Stimulated activated CD4-positive, alpha-beta T cell treated with anti-CD3 and anti-CD28 coated beads, TNF-alpha, amount 100 ng/mL, for 48 hours (primary cell): ENCODE measurements around the gene PPM1L.

Experiments
- DNase-seq, 3 donors: peaks; one replicate each; pipeline ENCODE4 v3.0.0-alpha.2; 2020; ENCODE audit warnings: low read depth in 3 of 3

PPM1L gene

DNA sequence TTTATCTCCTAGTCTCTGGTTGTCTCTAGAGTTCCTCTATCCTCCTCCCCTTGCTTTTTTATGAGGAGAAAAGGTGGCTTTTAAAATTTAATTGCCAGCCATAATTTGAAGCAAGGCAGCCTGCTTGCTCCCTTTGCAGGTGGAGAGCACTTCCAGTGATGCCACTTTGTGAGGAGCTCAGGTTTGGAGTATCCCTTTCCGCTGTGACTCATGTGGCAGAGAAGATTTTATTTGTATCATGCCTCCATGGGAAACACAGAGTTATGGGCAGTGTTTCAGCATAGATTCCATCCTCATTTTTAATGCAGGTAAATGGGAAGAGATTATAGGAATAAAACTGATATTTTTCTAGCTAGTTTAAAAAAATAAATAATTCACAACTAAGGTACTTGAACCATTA is 7.0 kb downstream of the PPM1L start:
- DNase-seq: no peak

- DNase-seq: no peak
Measured at GRCh38 chr3:160765211-160765610, 9.2 kb downstream of the PPM1L start.

GRCh38 chr3:160768031-160768430 is 12.0 kb downstream of the PPM1L start:
- DNase-seq: no peak

GRCh38 chr3:160768918-160769317 is 12.9 kb downstream of the PPM1L start:
- DNase-seq: no peak

DNA sequence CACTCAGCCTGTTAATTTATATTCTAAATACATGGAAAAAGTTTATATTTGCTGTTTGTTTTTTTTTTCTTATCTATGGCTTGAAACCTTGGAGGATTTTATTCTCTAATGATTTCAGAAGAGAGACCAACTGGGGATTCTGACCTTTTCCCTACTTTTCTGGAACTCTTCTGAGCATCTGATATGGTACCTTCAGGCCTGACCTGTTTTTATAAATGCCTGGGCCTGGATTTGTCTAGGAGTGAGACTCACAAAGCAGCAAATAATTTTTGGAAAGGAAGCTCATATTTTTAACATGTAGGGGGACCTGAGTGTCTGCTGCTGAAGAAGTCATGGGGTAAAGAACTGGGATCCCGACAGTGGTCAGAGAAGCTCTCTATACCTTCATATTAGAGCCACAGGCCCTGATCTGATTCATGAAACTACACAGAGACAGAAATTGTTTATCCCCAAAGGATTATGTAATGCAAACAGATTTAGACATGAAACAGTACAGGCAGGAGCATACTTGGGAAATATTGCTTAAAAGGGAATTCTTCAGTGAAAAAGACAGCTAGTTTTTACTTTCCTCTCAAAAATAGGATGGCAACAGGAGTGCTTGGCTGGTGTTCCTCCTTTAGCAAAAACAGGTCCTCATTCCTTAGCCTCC is 15.9 kb downstream of the PPM1L start:
- no peak for DNase-seq

- DNase-seq: no peak
Measured at GRCh38 chr3:160773722-160774121, 17.7 kb downstream of the PPM1L start.

DNA sequence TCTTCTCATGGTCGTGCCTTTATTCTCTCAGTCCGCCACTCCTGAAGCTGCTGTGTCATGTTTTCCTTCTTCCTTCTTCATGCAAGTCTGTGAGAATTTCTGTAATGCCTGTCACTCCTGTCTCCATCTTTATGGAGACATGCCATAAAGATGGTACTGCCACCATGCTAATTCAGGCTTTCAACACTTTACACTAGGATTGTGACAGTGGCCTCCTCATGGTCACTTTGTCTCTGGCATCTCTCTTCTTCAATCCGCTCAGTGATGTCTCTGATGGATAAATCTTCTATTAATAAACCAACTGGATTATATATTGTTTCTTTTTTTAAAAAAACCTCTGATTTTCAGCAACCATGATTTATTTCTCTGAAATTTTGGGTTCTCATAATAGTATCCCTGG is 18.1 kb downstream of the PPM1L start:
- no peak for DNase-seq

- DNase-seq: no peak
Measured at GRCh38 chr3:160778480-160778879, 22.4 kb downstream of the PPM1L start.

DNA sequence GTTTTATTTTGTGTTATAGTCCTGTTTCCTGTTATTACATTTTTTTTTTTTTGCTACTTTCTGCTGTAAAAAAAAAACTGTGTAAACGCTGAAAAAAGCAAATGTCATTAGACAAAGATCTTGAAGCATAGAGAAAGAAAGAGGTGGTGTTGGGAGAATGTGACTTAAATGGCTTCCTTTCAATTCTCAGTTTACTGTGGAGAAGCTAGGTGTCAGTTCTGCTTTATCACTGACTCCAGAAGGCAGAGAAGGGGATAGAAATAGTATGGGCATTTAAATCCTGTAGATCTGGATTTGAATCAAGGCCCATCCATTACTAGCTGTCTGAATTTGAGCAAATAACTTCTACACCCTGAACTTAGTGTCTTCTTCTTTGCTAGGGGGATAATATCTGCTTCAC is 23.0 kb downstream of the PPM1L start:
- DNase-seq: no peak

GRCh38 chr3:160780245-160780644 is 24.2 kb downstream of the PPM1L start:
- DNase-seq: no peak

- no peak for DNase-seq
Measured at GRCh38 chr3:160781402-160781801, 25.4 kb downstream of the PPM1L start.

DNA sequence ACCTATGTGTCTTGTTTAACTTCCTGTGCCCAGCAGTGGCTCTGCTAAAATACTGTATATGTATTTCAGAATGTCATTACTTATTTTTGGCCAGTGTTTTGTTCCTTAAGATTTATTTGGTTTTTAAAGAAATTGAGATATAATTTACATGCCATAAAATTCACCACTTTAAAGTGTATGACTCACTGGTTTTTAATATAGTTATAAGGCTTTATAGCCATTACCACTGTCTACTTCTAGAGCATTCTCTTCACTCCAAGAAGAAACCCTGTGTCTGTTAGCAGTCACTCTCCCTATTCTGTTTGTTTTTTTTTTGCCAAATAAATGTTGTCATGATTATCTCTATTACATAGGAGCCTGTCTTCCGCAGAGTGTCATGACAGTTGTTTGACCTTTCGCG is 25.8 kb downstream of the PPM1L start:
- DNase-seq: no peak

DNA sequence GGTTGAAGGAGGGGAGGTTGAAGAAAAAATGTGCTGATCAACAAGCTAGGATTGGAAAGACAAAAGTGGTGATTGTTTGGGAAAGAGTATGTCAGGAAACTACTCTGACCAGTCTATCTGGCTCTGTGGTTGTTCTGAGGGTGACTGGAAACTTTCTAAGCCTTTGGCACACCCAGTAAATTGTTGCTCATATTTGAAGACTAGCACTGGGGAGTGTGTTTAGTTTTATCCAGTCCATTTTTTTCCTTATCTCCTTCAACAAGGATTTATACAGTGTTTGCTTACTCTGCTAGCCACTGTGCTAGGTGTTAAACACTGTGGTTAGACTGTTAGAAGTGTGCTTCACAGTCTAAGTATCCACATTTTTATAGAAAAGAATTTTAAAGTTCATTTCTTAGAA is 28.8 kb downstream of the PPM1L start:
- DNase-seq: no peak

GRCh38 chr3:160790726-160791125 is 34.7 kb downstream of the PPM1L start:
- DNase-seq: no peak

GRCh38 chr3:160792540-160792939 is 36.5 kb downstream of the PPM1L start:
- DNase-seq: no peak

DNA sequence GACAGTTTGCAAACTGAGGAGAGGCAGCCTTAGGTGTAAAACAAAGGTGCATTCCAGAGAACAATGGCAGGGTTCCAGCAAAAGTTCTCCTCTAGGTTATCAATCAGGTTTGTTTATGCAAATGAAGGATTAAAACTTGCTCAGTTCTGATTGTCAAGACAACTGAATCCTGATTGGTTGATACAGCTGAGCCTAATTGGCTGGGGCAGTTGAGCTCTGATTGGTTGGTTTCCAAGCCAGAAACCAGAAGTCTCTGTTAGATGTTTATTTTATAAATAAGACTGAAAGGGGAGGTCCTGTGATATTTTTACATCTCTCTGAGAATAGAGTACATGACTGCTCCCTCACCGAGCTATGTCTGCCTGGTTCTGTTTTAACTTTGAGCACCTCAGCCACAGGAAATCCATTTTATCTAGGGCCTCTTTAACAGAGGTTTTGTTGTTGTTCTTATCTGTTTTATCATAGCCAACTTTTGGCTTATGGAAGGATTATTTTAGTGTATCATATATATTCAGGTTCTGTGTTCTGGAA is 37.8 kb downstream of the PPM1L start:
- no peak for DNase-seq

DNA sequence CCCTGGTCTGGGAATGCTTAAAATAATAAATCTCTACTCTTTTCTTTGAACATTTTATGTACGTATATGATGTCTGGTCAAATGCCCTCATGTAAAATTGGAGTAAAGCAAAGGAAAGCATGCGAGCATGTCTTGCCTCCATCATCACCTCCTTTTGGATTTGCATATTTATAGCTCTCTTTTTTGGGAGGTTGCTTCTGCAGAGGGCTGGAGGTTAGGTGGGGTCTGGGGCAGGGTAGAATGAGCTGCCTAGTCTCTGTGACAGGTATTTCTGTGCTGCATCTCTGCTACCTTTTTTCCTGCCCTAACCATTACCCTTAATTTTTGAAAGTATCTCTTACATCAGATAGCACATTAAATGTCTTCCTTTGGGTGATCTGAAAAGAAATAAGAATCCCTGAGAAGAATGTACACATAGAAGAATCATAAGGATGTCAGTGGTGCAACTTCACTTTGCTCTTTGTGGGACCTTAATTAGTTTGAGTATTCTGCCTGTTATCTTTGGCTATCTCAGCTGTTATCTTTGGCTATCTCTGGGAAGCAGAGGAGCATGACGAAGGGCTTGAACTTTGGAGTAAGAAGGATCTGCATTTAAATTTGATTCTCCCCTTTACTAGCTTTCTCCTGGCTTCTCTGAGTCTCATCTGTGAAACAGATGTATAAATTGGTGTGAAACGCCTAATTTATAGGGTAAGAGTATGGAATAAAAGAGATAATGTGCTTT is 40.2 kb downstream of the PPM1L start:
- DNase-seq: no peak

GRCh38 chr3:160796813-160797164 is 40.8 kb downstream of the PPM1L start:
- no peak for DNase-seq

GRCh38 chr3:160797356-160797755 is 41.3 kb downstream of the PPM1L start:
- DNase-seq: no peak

DNA sequence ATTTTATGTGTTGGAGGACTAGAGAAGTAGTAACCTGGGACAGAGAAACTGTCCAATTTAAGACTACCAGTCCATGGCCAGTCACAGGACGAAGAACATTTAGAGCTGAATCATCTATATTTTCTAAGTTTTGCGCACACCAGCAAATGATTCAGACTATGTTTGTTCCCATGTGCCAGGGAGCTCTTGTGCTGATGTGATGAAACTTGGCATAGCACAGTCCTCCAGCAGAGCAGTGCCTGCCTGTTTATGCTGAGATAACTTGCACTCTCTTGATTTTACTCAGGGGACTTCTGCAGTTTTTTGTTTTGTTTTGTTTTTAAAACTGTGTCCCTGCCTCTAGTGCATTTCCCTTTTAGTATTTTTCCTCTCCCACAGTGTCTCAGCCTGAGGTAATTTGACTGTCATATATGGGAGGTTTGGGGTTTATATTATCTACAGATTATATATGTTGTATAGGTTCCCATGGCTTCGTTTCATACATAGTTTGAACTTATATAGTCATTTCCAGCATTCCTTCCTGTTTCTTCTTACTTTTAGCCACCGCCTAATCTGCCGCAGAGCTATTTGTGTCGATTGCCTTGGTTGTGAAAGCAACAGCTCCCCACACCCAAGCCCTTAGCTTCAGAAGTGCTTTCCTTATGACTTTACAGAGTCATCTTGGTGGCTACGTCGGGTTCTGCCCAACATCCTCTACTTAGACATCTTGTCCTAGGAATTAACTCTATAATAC is 45.5 kb downstream of the PPM1L start:
- peak in 1 of 3 donors; percentile 2 for DNase-seq

DNA sequence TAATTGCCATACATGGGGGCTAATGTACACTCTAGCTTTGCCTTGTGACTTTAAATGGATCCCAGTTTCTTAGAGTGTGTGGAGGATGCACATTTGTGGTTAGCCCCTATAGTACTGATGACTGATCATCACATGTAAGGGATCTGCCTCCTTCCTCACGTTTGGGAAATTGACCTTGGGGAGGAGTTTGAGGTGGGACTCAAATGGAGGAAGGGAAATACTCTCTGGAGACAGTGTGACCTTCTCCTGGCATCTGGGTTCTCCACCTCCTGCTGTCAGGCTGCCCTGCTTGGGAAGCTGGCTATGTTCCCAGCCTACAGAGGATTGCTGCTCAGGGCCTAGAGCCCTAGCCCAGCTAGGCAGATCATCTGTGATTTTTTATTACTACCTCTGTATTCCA is 48.7 kb downstream of the PPM1L start:
- no peak for DNase-seq

- no peak for DNase-seq
Measured at GRCh38 chr3:160806094-160806493, 50.1 kb downstream of the PPM1L start.

- no peak for DNase-seq
Measured at GRCh38 chr3:160806686-160807085, 50.7 kb downstream of the PPM1L start.
